Measurements from ENCODE around the gene CXCR5.

The CXCR5 gene

DNA sequence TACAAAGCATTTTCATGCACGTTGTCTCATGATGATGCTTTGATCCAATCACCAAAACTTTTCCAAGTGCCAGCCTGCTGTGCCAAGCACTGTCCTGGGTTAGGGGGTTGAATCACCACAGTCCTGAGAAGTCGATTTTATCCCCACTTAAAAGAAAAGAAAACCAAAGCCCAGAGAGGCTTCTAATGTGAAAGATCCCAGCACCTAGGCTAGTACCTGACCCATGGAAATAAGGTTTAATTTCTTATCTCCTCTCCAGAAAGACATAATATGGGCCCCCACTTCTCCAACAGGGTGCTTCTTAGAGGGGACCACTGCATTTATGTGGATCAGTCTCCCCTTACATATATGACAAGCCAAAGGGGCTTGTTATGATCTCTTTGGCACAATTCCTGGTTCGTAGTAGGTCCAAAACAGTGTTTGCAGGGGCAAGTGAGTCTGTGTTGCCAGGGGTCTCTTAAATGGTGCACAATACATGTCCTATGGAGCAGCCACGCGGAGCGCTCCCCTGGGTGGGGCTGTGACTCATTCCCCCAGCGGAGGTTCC lies 43.9 kb downstream of the CXCR5 start:
- DNase-seq (ENCODE audit: low spot score) = no peak

DNA sequence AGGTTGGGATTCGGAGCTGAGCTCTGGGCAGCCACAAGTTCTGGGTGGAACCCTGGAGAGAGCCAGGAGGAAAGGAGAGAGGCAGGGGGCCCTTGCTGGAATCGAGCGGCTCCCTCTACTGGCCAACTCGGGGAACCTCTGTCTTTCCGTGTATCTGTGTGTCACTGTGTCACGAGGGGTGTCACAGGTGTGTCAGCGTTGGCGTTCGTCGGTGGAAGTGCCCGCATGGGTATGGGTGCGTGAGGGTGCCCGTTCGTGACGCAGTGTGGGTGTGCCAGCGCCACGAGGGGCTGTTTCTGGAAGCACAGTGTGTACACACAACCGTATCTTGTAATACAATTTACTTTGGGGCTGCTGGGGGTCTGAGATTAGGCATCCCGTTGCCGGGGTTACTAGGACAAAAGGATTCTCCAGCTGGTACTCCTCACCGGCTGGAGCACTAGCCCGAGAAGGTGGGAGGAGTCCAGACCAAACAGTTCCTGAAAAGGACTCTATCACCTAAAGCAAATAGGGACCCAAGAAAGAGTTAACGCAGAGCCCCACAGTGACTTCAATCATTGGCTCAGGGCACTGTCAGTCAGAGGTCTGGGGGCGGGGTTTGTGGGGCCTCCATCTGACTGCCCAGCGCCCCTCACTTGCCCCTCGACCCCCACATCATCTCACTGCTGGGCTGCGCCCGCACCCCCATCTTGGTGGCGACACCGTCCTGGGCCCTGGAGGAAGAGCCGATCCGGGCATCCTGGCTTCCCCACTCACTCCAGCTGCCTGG lies 44.6 kb downstream of the CXCR5 start:
- peak; percentile 91 for DNase-seq (ENCODE audit: low spot score)

DNA sequence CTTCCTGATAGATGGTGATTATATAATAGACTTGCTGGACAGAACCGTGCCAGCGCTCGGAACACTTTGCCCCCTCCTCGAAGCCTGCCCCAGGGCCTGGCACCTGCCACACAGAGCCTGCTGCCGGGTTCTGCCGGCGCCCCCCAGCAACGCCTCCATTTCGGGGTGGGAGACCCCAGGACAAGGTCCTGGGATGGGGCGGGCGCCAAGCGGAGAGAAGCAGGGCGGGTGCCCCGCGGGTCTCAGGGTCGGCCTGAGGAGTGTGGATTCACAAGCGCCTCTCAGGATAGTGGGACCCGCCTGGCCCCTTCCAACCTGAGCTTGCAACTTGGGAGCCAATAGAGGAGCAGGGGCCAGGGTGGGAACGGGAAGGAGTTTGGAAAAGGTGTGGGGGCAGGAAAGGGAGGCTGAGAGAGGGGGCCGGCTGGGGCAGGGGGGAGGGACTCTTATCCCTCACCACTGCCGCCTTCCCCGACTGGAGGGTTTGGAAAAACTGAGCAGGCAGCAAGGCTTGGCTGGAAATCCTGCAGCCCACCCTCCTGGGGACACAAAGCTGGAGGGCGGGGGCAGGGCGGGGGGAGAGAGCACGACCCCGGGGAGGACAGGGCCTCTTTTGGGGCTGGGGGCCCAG lies 45.3 kb downstream of the CXCR5 start:
- no peak for DNase-seq (ENCODE audit: low spot score)

GRCh38 chr11:118929501-118930093 lies 45.9 kb downstream of the CXCR5 start:
- DNase-seq (ENCODE audit: low spot score) = peak; percentile 74

GRCh38 chr11:118930094-118930712 lies 46.5 kb downstream of the CXCR5 start:
- peak; percentile 76 for DNase-seq (ENCODE audit: low spot score)

DNA sequence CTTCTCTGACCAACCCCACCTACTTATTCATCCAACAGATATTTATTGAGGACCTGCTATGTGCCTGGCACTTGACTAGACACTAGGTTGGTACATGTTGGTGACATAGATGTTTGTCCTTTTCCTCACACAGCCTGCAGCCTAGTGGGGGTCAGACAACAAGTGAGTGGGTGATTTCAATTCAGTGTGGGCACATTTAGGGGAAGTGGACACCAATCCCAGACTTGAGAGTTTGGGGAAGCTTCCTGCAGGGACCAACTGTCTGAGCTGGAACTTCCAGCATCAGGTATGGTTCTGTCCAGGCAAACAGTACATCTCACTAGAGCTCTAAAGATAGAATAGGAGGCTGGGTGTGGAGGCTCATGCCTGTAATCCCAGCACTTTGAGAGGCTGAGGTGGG lies 47.9 kb downstream of the CXCR5 start:
- no peak for DNase-seq (ENCODE audit: low spot score)

- no peak for DNase-seq (ENCODE audit: low spot score)
These were observed 49.8 kb downstream of the CXCR5 start for GRCh38 chr11:118933486-118933885.

DNA sequence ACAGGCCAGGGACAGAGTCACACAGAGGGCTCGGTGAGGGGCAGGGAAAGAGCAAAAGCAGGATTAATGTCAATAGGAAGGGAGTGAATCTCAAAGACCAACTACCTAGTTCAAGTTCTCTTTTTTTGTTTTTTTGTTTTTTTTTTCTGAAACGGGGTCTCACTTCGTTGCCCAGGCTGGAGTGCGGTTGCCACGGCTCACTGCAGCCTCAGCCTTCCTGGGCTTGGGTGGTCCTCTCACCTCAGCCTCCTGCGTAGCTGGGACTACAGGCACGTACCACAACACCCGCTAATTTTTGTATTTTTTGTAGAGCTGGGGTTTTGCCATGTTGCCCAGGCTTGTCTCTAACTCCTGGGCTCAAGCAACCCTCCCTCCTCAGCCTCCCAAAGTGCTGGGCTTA lies 51.7 kb downstream of the CXCR5 start:
- DNase-seq (ENCODE audit: low spot score) = no peak

DNA sequence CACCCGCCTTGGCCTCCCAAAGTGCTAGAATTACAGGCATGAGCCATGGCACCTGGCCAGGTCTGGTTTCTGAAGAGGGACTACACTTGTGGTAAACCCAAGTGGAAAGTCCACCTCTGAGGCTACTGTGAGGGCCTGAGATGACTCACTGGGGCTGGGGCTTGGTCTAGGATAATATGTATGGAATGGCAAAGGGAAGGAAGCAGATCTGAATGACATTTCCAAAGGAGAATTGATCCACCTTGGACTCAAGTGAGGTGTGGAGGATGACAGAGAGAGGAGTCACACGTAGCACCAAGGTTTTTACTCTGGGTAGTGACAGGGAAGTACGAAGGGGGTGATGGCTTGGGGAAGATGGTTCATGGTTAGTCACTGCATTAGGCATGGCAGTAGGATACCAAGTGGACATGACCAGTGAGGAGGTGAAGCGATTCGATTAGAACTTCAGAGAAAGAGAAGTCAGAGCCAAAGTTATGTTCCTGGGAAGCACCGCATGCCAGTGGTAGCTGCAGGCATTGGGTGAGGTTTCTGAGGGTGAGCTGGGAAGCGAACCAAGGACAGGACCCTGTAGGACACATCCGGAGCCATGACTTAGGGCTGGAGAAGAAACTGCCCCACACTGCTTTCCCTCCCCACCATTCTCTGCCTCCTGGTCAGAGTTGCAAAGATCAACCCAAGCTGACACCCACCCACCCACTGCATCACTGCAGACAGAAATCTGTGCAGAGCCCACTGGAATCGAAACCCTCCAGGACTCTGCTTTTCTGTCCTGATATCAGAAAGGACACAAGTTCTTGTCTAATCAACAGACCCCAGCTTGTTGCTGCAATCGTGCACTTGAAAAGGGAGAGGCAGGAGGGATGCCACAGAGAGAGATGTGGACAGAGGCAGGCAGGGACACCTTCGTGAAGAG lies 55.1 kb downstream of the CXCR5 start:
- DNase-seq (ENCODE audit: low spot score) = no peak

DNA sequence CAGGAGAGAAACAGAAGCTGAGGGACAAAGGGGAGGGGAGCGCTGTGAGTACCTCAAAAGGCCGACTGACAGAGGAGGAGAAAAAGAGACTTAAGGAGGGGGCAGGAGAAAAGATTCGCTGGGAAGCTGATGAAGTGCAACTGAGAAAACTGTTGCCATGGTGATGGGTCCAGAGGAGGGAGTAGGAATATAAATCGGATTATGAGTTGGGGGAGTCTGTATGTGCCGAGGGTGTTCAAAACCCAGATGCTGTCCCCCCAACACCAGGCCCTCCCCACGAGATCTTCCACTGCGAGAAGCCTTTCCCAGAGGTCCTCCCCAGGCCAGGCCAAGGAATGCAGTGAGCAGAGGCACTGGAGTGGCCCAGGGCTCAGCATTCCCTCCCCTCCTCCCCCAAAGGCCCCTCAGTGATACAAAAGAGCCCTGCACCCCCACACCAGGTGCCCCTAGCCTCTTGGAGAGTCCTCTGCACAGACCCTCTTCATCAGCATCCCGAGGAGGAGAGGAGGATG lies 55.8 kb downstream of the CXCR5 start:
- DNase-seq (ENCODE audit: low spot score) = no peak

DNA sequence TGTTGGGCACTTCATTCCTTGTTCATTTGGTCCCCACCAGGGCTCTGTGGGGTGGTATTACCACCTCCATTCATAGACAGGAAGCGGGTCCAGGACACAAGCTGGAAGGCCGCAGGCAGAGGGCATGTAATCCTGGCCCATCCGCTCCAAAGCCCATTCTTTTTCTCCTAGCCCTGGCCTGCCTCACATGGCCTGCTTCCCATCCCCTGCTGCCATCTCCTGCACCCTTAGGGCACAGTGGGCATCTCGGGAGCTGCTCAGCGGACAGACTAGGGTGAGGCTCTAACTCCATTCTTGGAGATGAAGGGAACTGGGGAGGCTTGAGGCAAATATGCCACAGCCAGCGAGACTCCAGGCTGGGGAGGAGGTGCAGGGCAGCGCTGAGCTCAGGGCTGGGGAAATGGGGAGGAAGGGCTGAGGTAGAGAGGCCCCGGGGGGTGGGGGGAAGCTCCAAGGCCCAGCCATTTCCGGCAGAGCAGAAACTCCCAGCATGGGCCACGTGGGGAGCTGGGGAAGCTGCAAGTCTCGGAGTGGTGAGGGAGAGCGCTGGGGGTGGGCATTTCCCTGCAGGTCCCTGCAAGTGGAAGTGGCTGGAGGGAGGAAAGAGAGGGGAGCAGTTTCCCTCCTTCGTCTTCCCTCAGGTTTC lies 56.4 kb downstream of the CXCR5 start:
- no peak for DNase-seq (ENCODE audit: low spot score)

- DNase-seq (ENCODE audit: low spot score) = no peak
These were observed 63.4 kb downstream of the CXCR5 start for GRCh38 chr11:118947091-118947490.

Measured in COLO829 (cell line).